HepG2 (cell line): ENCODE measurements around the gene CSMD2. TPM values are rescaled to one million over a fixed set of nuclear protein-coding genes. Genes with fewer than 3 reads are reported as not detected.

Experiments used
- ATAC-seq: fragments of 200-7000 bp; cut with Tn5 transposase; 3 replicates; pipeline ENCODE4 v1.9.1; 2020; ENCODE audit warnings: mild to moderate bottlenecking, moderate library complexity
- BruUV-seq: library from RNA; stranded (reverse); fragments of 400-500 nt; replicated peaks from 2 replicates; lab custom pipeline; 2021; lab: Mats Ljungman, UMichigan
- CTCF ChIA-PET: fragments of 300-600 bp; formaldehyde crosslinking; extraction: SDS; loops from one replicate; lab custom pipeline; 2021; ENCODE audit warnings: low total read pairs, inconsistent platforms, low intra/inter-chr PET ratio; lab: Yijun Ruan, JAX
- POLR2A ChIA-PET: fragments of 350-600 bp; sonication (Branson Sonifier 250); formaldehyde crosslinking; loops from one replicate; lab custom pipeline; 2020; ENCODE audit warnings: antibody characterized with exemption, inconsistent platforms; lab: Yijun Ruan, JAX
- DNase-seq: peaks from one replicate; pipeline ENCODE4 v3.0.0-alpha.2; 2015; ENCODE audit warnings: low spot score
- FAIRE-seq: peaks from 3 replicates; lab custom pipeline; 2011; peaks lifted over from hg19 to GRCh38; lab: Jason Lieb, UNC
- H2AFZ ChIP-seq: one replicate; pipeline ENCODE4 v1.6.1; 2011; ENCODE audit warnings: low read length, inconsistent platforms
- H3K27ac ChIP-seq: fragments of 300-600 bp; 3 replicates; pipeline ENCODE4 v1.8.0; 2011; ENCODE audit warnings: mixed run types, mild to moderate bottlenecking, mixed read lengths, low read length, inconsistent platforms; ENCODE audit not compliant: insufficient read depth; ENCODE audit errors: extremely low read length
- H3K27me3 ChIP-seq, 2 experiments: fragments of 200-600 bp in 1 of 2; 2 replicates in 1 of 2; 3 replicates in 1 of 2; pipeline versions ENCODE4 v1.6.0 to v1.8.0; 2011; ENCODE audit warnings: low read length in 2 of 2, mild to moderate bottlenecking in 2 of 2, moderate library complexity in 2 of 2, inconsistent platforms in 1 of 2; ENCODE audit not compliant: insufficient read depth in 2 of 2, control insufficient read depth in 1 of 2
- H3K36me3 ChIP-seq, 2 experiments: fragments of 200-600 bp in 1 of 2; replicated peaks in 1 of 2; 2 replicates in 1 of 2; 3 replicates in 1 of 2; pipeline versions ENCODE4 v1.5.1 to v1.8.0; 2011; ENCODE audit warnings: low read length in 2 of 2, inconsistent platforms in 1 of 2; ENCODE audit not compliant: insufficient read depth in 2 of 2, control insufficient read depth in 1 of 2
- H3K4me1 ChIP-seq: 2 replicates; pipeline ENCODE4 v1.5.1; 2012; ENCODE audit warnings: low read length, inconsistent platforms; ENCODE audit not compliant: insufficient read depth
- H3K4me2 ChIP-seq: 2 replicates; pipeline ENCODE4 v1.6.0; 2011; ENCODE audit warnings: low read depth, low read length, inconsistent platforms
- H3K4me3 ChIP-seq, 3 experiments: fragments of 200-600 bp in 1 of 3; sonication (generic), shearing (Covaris generic) in 1 of 3; replicated peaks in 1 of 3; 2 replicates each; pipeline ENCODE4 v1.5.1; 2011 to 2016; ENCODE audit warnings: low read length in 3 of 3, inconsistent platforms in 2 of 3, low read depth in 2 of 3, mild to moderate bottlenecking in 2 of 3, control low read depth in 1 of 3, mixed read lengths in 1 of 3; ENCODE audit not compliant: insufficient read depth in 1 of 3
- H3K79me2 ChIP-seq: one replicate; pipeline ENCODE4 v1.6.1; 2011; ENCODE audit warnings: low read length, inconsistent platforms; ENCODE audit not compliant: insufficient read depth
- H3K9ac ChIP-seq: 2 replicates; pipeline ENCODE4 v1.6.0; 2011; ENCODE audit warnings: mild to moderate bottlenecking, low read depth, low read length, inconsistent platforms; ENCODE audit not compliant: insufficient read depth
- H3K9me3 ChIP-seq: 2 replicates; pipeline ENCODE4 v1.5.1; 2012; ENCODE audit warnings: mild to moderate bottlenecking, low read length
- H4K20me1 ChIP-seq: 2 replicates; pipeline ENCODE4 v1.6.0; 2011; ENCODE audit warnings: inconsistent platforms, mild to moderate bottlenecking, low read length, moderate library complexity; ENCODE audit not compliant: insufficient read depth
- ATAD3A ChIP-seq: sonication (generic); formaldehyde crosslinking; IDR thresholded peaks from 2 replicates; pipeline ENCODE4 v1.4.0; 2020; ENCODE audit warnings: missing genetic modification reagents
- ATF7-NPFF ChIP-seq: sonication (generic); formaldehyde crosslinking; IDR thresholded peaks from 2 replicates; pipeline ENCODE4 v1.8.1; 2023; ENCODE audit warnings: mild to moderate bottlenecking, low read depth, missing genetic modification reagents, moderate library complexity
- DNMT3B ChIP-seq: conservative IDR thresholded peaks from 2 replicates; pipeline ENCODE4 v1.6.1; 2016; ENCODE audit warnings: missing biosample characterization, control low read depth
- EZH2 ChIP-seq: conservative IDR thresholded peaks from 2 replicates; pipeline ENCODE4 v1.6.1; 2012; ENCODE audit warnings: mild to moderate bottlenecking, low read depth, low read length, moderate library complexity
- HNF4G ChIP-seq, 2 experiments: sonication (generic) in 1 of 2; formaldehyde crosslinking in 1 of 2; IDR thresholded peaks; 2 replicates each; pipeline versions ENCODE4 v1.4.0 to v1.6.1; 2011 to 2020; ENCODE audit warnings: borderline replicate concordance in 2 of 2, low read depth in 2 of 2, mild to moderate bottlenecking in 2 of 2, low read length in 1 of 2, missing genetic modification reagents in 1 of 2, moderate library complexity in 1 of 2
- IKZF1 ChIP-seq: fragments of 450-650 bp; IDR thresholded peaks from 2 replicates; pipeline ENCODE4 v1.7.1; 2016
- MAFF ChIP-seq: IDR thresholded peaks from 2 replicates; pipeline ENCODE4 v1.6.1; 2011; ENCODE audit warnings: low read depth, low read length, improper control_type of control experiment
- SRSF1 ChIP-seq: fragments of 200-400 bp; formaldehyde crosslinking; optimal IDR thresholded peaks from 2 replicates; pipeline ENCODE3; 2017; ENCODE audit warnings: mild to moderate bottlenecking, low read depth, low read length, moderate library complexity
- ZNF205 ChIP-seq: IDR thresholded peaks from 2 replicates; pipeline ENCODE4 v1.6.1; 2018; ENCODE audit warnings: missing biosample characterization, missing genetic modification reagents
- ZNF3 ChIP-seq: IDR thresholded peaks from 2 replicates; pipeline ENCODE4 v1.7.0; 2017; ENCODE audit warnings: inconsistent platforms
- ZNF713 ChIP-seq: sonication (generic); formaldehyde crosslinking; IDR thresholded peaks from 2 replicates; pipeline ENCODE4 v1.4.0; 2020; ENCODE audit warnings: mild to moderate bottlenecking, missing genetic modification reagents
- ZNF749 ChIP-seq: sonication (generic); formaldehyde crosslinking; IDR thresholded peaks from 2 replicates; pipeline ENCODE4 v1.8.0; 2022; ENCODE audit warnings: mild to moderate bottlenecking, missing genetic modification reagents, moderate library complexity, borderline replicate concordance
- ZNF839 ChIP-seq: sonication (generic); formaldehyde crosslinking; IDR thresholded peaks from 2 replicates; pipeline ENCODE4 v1.4.0; 2020; ENCODE audit warnings: missing genetic modification reagents, mild to moderate bottlenecking, borderline replicate concordance
- WGBS: methylation state at CpG from one replicate; pipeline ENCODE4 v1.1.6; 2017; ENCODE audit warnings: low lambda C conversion rate; 5-methylcytosine and 5-hydroxymethylcytosine counted together
- in situ Hi-C: cut with HindIII; loops from 2 replicates; pipeline ENCODE4 v1.10.0; 2017; ENCODE audit warnings: low pct_unique_long_range_greater_than_20kb; ENCODE audit not compliant: extremely low pct_ligation_motif_present
- intact Hi-C: fragments of 100-400 bp; cut with micrococcal nuclease; formaldehyde crosslinking; loops from one replicate; pipeline ENCODE4 v1.10.0; 2022; ENCODE audit not compliant: unreplicated experiment
- polyA plus RNA-seq, 8 experiments: library from polyadenylated mRNA; depleted of rRNA in 3 of 8; stranded (reverse) in 7 of 8; unstranded in 1 of 8; fragments of >200 nt; fragmentation: Illumina TruSeq in 4 of 8; extraction: Trizol in 4 of 8; gene quantifications; 2 replicates each; pipeline versions ENCODE4 v1.2.1 to v1.2.3, GENCODE V29; 2011 to 2016; ENCODE audit warnings: low read depth in 4 of 8, missing spikeins in 1 of 8, mixed read lengths in 1 of 8; ENCODE audit not compliant: insufficient read depth in 1 of 8
- total RNA-seq, 5 experiments: library from RNA; depleted of rRNA; stranded (reverse); fragments of >200 nt; fragmentation: Illumina TruSeq; extraction: Trizol; gene quantifications; 2 replicates each; pipeline ENCODE4 v1.2.3, GENCODE V29; 2016; ENCODE audit warnings: low read depth in 1 of 5
- TF ChIP-seq, protein P1 (sequence below): sonication (generic); formaldehyde crosslinking; IDR thresholded peaks from 2 replicates; pipeline ENCODE4 v1.5.1; 2020; ENCODE audit warnings: mild to moderate bottlenecking, missing genetic modification reagents, moderate library complexity

Gene CSMD2
- total and polyA plus RNA-seq, 2 of the 13 experiments (the other 11 are each of a cell fraction or from before 2014, with no cell fraction given), result not detected

DNA sequence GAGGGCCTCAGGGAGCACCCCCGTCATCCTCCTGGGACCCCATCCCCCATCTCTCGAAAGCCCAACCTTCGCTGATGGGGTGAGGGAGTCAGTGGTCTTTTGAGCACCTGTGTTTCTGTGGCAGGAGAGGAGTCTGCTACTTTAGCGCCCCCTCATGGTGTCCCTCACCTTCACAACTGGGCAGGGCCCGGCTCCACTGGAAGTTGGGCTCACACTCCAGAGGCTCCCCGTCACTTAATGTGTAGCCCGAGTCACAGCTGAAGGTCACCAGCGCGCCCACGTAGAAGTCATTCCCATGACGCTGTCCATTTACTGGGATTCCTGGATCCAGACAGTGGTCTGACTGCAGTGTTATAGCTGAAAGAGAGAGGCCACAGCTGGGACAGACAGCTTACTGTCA lies 440.7 kb downstream of the CSMD2 start:
- H3K36me3 ChIP-seq, result no peaks in the 10 kb centered on the region
- H3K9me3 ChIP-seq, result no peaks in the 10 kb centered on the region
- in situ Hi-C loops (no loop called here), intact Hi-C loops (no loop called here)
- DNase-seq (no peak), ATAC-seq (no peak), FAIRE-seq (no peak)
- TF ChIP-seq ZNF205 (no peak), HNF4G (IDR thresholded peaks at IDR 0.05; ENCODE audit: borderline replicate concordance, low read depth, low read length) (no peak), HNF4G (CRISPR knock-in tag; IDR thresholded peaks at IDR 0.05; ENCODE audit: borderline replicate concordance, low read depth) (no peak), ATAD3A (CRISPR knock-in tag) (no peak), ATF7-NPFF (CRISPR knock-in tag) (no peak), ZNF713 (CRISPR knock-in tag) (no peak), ZNF3 (CRISPR knock-in tag) (no peak), EZH2 (no peak), SRSF1 (no peak), MAFF (no peak), DNMT3B (CRISPR knock-in tag) (no peak), ZNF749 (CRISPR knock-in tag) (no peak), ZNF839 (CRISPR knock-in tag) (no peak), IKZF1 (no peak)
- TF ChIP-seq, protein P1, sequence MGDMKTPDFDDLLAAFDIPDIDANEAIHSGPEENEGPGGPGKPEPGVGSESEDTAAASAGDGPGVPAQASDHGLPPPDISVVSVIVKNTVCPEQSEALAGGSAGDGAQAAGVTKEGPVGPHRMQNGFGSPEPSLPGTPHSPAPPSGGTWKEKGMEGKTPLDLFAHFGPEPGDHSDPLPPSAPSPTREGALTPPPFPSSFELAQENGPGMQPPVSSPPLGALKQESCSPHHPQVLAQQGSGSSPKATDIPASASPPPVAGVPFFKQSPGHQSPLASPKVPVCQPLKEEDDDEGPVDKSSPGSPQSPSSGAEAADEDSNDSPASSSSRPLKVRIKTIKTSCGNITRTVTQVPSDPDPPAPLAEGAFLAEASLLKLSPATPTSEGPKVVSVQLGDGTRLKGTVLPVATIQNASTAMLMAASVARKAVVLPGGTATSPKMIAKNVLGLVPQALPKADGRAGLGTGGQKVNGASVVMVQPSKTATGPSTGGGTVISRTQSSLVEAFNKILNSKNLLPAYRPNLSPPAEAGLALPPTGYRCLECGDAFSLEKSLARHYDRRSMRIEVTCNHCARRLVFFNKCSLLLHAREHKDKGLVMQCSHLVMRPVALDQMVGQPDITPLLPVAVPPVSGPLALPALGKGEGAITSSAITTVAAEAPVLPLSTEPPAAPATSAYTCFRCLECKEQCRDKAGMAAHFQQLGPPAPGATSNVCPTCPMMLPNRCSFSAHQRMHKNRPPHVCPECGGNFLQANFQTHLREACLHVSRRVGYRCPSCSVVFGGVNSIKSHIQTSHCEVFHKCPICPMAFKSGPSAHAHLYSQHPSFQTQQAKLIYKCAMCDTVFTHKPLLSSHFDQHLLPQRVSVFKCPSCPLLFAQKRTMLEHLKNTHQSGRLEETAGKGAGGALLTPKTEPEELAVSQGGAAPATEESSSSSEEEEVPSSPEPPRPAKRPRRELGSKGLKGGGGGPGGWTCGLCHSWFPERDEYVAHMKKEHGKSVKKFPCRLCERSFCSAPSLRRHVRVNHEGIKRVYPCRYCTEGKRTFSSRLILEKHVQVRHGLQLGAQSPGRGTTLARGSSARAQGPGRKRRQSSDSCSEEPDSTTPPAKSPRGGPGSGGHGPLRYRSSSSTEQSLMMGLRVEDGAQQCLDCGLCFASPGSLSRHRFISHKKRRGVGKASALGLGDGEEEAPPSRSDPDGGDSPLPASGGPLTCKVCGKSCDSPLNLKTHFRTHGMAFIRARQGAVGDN (CRISPR knock-in tag), result no peak
- no peak overlapping the region for H3K9ac ChIP-seq
- H3K79me2 ChIP-seq, result no peaks in the 10 kb centered on the region
- H3K4me2 ChIP-seq, result no peak overlapping the region
- no peak overlapping the region for H2AFZ ChIP-seq
- POLR2A ChIA-PET, result no interaction called here
- no peak overlapping the region for H3K4me3 ChIP-seq
- no TSS peak for BruUV-seq
- no peaks in the 10 kb centered on the region for H4K20me1 ChIP-seq
- no peaks in the 10 kb centered on the region for H3K4me1 ChIP-seq
- 61% methylated on average over 4 of the region's 11 CpGs for WGBS
- H3K27ac ChIP-seq, result no peak overlapping the region
- CTCF ChIA-PET, result no interaction called here
- no peaks in the 10 kb centered on the region for H3K27me3 ChIP-seq
